K562 (cell line): ENCODE results near the gene ANGPTL7.

Experiments
- ARID3A ChIP-seq: IDR thresholded peaks from 2 replicates; pipeline ENCODE4 v1.6.1; 2012; ENCODE audit warnings: low read depth, low read length, improper control_type of control experiment, borderline replicate concordance
- BRD4 ChIP-seq: fragments of 200-600 bp; sonication (generic); IDR thresholded peaks from 2 replicates; pipeline ENCODE4 v1.6.1; 2017; ENCODE audit warnings: inconsistent platforms
- CHD7 ChIP-seq: fragments of 200-600 bp; sonication (generic); IDR thresholded peaks from one replicate; pipeline ENCODE4 v1.6.1; 2012; ENCODE audit warnings: mild to moderate bottlenecking, low read depth, low read length, inconsistent platforms
- CTCF ChIP-seq, 3 experiments: IDR thresholded peaks in 2 of 3; conservative IDR thresholded peaks in 1 of 3; 2 replicates each; pipeline ENCODE4 v1.5.1; 2011 to 2012; ENCODE audit warnings: low read length in 3 of 3, mild to moderate bottlenecking in 3 of 3, control low read depth in 2 of 3, improper control_type of control experiment in 1 of 3, inconsistent platforms in 1 of 3, low read depth in 1 of 3, mixed read lengths in 1 of 3, moderate library complexity in 1 of 3; ENCODE audit not compliant: insufficient read depth in 2 of 3
- EP400 ChIP-seq: fragments of 450-650 bp; IDR thresholded peaks from 2 replicates; pipeline ENCODE4 v1.6.1; 2017; ENCODE audit warnings: antibody characterized with exemption, mild to moderate bottlenecking, moderate library complexity
- IRF1 ChIP-seq: sonication (generic); formaldehyde crosslinking; IDR thresholded peaks from 2 replicates; pipeline ENCODE4 v1.8.0; 2022; ENCODE audit warnings: missing genetic modification reagents, mild to moderate bottlenecking, borderline replicate concordance
- MAFF ChIP-seq: IDR thresholded peaks from 2 replicates; pipeline ENCODE4 v1.6.1; 2012; ENCODE audit warnings: low read length, improper control_type of control experiment
- PHF21A ChIP-seq: fragments of 450-650 bp; IDR thresholded peaks from 2 replicates; pipeline ENCODE4 v1.6.1; 2017; ENCODE audit warnings: low read depth, borderline replicate concordance
- SIN3A ChIP-seq, 2 experiments: fragments of 150-350 bp in 1 of 2; IDR thresholded peaks; 2 replicates each; pipeline ENCODE4 v1.6.1; 2011 to 2016; ENCODE audit warnings: borderline replicate concordance in 2 of 2, low read depth in 2 of 2, low read length in 2 of 2, mild to moderate bottlenecking in 2 of 2, moderate library complexity in 2 of 2; ENCODE audit not compliant: control insufficient read depth in 1 of 2
- SMC3 ChIP-seq: conservative IDR thresholded peaks from 2 replicates; pipeline ENCODE4 v1.6.1; 2011; ENCODE audit warnings: low read depth, low read length, improper control_type of control experiment; ENCODE audit not compliant: insufficient read depth
- TBL1XR1 ChIP-seq, 2 experiments: IDR thresholded peaks; 2 replicates each; pipeline ENCODE4 v1.6.1; 2012; ENCODE audit warnings: improper control_type of control experiment in 2 of 2, low read length in 2 of 2, mild to moderate bottlenecking in 1 of 2
- TCF7L2 ChIP-seq: fragments of 150-350 bp; IDR thresholded peaks from 2 replicates; pipeline ENCODE4 v1.6.1; 2016; ENCODE audit warnings: low read depth, mild to moderate bottlenecking, low read length, moderate library complexity
- ZNF639 ChIP-seq, 2 experiments: fragments of 200-800 bp in 1 of 2; sonication (Bioruptor generic) in 1 of 2; sonication (generic) in 1 of 2; formaldehyde crosslinking in 1 of 2; IDR thresholded peaks in 1 of 2; conservative IDR thresholded peaks in 1 of 2; 2 replicates each; pipeline versions ENCODE4 v1.5.0 to v1.6.1; 2016 to 2020; ENCODE audit warnings: missing compliant biosample characterization in 1 of 2, missing genetic modification characterization in 1 of 2, missing genetic modification reagents in 1 of 2

- TF ChIP-seq CTCF (IDR thresholded peaks at IDR 0.05 in 2 of 3, conservative IDR thresholded peaks at IDR 0.05 in 1 of 3; ENCODE audit: insufficient read depth in 2 of 3, low read depth in 1 of 3, low read length in 3 of 3) (no peak), BRD4 (no peak), IRF1 (no peak), TBL1XR1 (IDR thresholded peaks at IDR 0.05; ENCODE audit: low read length in 2 of 2) (no peak), SMC3 (no peak), TCF7L2 (no peak), ZNF639 (CRISPR knock-in tag; conservative IDR thresholded peaks at IDR 0.05 in 1 of 2, IDR thresholded peaks at IDR 0.05 in 1 of 2) (no peak), MAFF (no peak), CHD7 (no peak), EP400 (no peak), PHF21A (no peak), SIN3A (IDR thresholded peaks at IDR 0.05; ENCODE audit: borderline replicate concordance in 2 of 2, control insufficient read depth in 1 of 2, low read depth in 2 of 2, low read length in 2 of 2) (no peak), ARID3A (no peak)
Observed at GRCh38 chr1:11151826-11152612, 37.1 kb upstream of the ANGPTL7 start.
